Keratinocyte (primary cell): ENCODE data around the gene PRSS50.

Experiments used
- CTCF ChIP-seq, 3 experiments: IDR thresholded peaks in 1 of 3; conservative IDR thresholded peaks in 1 of 3; optimal IDR thresholded peaks in 1 of 3; 2 replicates in 2 of 3; 3 replicates in 1 of 3; pipeline versions ENCODE3 to v1.5.1; 2011; ENCODE audit warnings: low read length in 3 of 3, mild to moderate bottlenecking in 3 of 3, moderate library complexity in 2 of 3, control low read depth in 1 of 3, inconsistent platforms in 1 of 3; ENCODE audit not compliant: insufficient read depth in 2 of 3; ENCODE audit errors: extremely low read depth in 1 of 3
- EZH2 ChIP-seq: IDR thresholded peaks from one replicate; pipeline ENCODE4 v1.6.1; 2012; ENCODE audit warnings: inconsistent platforms, mild to moderate bottlenecking, low read length, moderate library complexity

DNA sequence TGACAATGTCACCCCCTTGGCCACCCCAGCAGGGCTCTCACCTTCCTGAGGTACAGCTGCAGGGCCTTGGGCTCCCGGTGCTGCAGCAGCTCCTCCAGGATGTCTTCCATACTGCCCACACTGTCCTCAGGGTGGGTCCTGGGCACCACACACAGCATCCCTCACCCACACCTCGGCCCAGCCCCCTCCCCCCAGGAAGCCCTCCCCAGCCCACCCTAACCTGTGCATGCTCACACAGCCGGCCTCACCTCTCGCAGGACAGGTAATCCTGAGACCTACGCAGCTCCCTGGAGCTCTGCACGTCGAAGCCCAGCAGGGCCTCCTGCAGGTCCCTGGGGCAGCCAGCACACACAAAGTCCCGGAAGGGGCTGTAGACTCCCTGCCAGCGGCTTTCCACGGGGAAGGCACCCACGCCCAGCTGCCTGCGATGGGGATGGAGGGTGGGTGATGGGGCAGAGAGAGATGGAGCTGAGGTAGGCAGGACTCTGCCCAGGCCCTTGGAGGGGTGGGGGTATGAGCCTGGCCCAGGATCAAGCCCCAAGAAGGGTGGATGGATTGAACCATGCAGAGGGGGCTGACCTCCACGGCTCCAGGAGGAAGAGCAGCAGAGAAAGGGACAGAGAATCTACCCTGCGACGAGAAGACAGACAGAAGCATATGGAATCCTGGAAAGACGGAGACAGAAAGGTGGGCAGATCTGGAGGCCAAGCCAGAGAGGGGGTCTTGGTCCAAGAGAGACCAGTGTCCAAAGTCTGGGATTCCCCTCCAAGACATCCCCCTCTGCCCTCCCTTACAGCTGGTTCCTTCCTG, 40.9 kb downstream of the PRSS50 start:
- TF ChIP-seq EZH2 (no peak), CTCF (optimal IDR thresholded peaks at IDR 0.05 in 1 of 3, IDR thresholded peaks at IDR 0.05 in 1 of 3, conservative IDR thresholded peaks at IDR 0.05 in 1 of 3; ENCODE audit: extremely low read depth in 1 of 3, insufficient read depth in 2 of 3, low read length in 3 of 3) (no peak)
